ENCODE results near the gene GALK2.

DNA sequence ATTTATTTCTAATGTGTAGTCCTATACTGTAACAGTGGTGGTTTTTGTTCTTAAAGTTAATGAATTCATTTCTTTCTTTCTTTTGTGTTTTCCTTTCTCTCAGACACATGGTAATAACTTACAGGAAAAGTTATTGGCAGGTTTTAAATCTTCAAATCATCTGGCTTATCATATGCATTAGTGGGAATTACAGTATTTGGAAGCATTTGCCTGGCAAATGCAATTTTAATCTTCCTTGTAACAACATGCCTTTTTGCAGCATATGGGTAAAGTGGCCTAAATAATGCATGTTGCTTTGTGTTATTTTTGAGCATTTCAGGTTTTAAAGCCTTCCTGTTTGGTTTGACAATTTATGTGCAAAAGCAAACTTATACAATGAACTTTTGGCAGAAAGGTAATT, 66.8 kb downstream of the GALK2 start:
- TF ChIP-seq, protein P1, sequence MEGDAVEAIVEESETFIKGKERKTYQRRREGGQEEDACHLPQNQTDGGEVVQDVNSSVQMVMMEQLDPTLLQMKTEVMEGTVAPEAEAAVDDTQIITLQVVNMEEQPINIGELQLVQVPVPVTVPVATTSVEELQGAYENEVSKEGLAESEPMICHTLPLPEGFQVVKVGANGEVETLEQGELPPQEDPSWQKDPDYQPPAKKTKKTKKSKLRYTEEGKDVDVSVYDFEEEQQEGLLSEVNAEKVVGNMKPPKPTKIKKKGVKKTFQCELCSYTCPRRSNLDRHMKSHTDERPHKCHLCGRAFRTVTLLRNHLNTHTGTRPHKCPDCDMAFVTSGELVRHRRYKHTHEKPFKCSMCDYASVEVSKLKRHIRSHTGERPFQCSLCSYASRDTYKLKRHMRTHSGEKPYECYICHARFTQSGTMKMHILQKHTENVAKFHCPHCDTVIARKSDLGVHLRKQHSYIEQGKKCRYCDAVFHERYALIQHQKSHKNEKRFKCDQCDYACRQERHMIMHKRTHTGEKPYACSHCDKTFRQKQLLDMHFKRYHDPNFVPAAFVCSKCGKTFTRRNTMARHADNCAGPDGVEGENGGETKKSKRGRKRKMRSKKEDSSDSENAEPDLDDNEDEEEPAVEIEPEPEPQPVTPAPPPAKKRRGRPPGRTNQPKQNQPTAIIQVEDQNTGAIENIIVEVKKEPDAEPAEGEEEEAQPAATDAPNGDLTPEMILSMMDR (IDR thresholded peaks at IDR 0.05) = no peak
- TF ChIP-seq EZH2 (IDR thresholded peaks at IDR 0.05; ENCODE audit: borderline replicate concordance, insufficient read depth, low read depth, low read length, poor library complexity, severe bottlenecking) = no peak
